ENCODE data around the gene SLC25A15. TPM values are rescaled to one million over a fixed set of nuclear protein-coding genes. Genes with fewer than 3 reads are reported as not detected.
"Not testable (repeated sequence)": the region's sequence is repeated elsewhere in the genome, so short reads cannot be mapped to it uniquely, and the experiment has no call there.

The SLC25A15 gene
- total and polyA plus RNA-seq, 8 donors: 6.3 to 18.3 (median 15.3) TPM

- Histone ChIP-seq H3K27me3 (no peaks in the 10 kb centered on the region), H3K9me3 (no peaks in the 10 kb centered on the region), H3K4me1 (peaks cover 0 to 6% of the 10 kb centered on the region in 2 donors), H3K27ac (no peak overlapping the region), H3K4me3 (no peak overlapping the region), H3K36me3 (peaks cover 0 to 17% of the 10 kb centered on the region in 2 donors)
- intact Hi-C loops (cut with DNase I): no loop called here
- no peak for TF ChIP-seq CTCF (IDR thresholded peaks at IDR 0.05)
- ATAC-seq (no peak), DNase-seq (no peak)
Observed at GRCh38 chr13:40814803-40815202, 25.4 kb downstream of the SLC25A15 start.

GRCh38 chr13:40818926-40819325 is 29.5 kb downstream of the SLC25A15 start:
- TF ChIP-seq CTCF (IDR thresholded peaks at IDR 0.05): no peak
- ATAC-seq (no peak), DNase-seq (no peak)
- Histone ChIP-seq H3K27ac (no peak overlapping the region), H3K4me3 (no peak overlapping the region), H3K4me1 (no peaks in the 10 kb centered on the region), H3K9me3 (no peaks in the 10 kb centered on the region), H3K27me3 (no peaks in the 10 kb centered on the region), H3K36me3 (no peaks in the 10 kb centered on the region)
- intact Hi-C loops (cut with DNase I): no loop called here

- Histone ChIP-seq H3K4me1 (no peaks in the 10 kb centered on the region), H3K27me3 (no peaks in the 10 kb centered on the region), H3K4me3 (no peak overlapping the region), H3K27ac (no peak overlapping the region), H3K36me3 (no peaks in the 10 kb centered on the region), H3K9me3 (no peaks in the 10 kb centered on the region)
- DNase-seq: no peak
- no peak for TF ChIP-seq CTCF (IDR thresholded peaks at IDR 0.05)
- intact Hi-C loops (cut with DNase I): no loop called here
- no peak for ATAC-seq
Observed at GRCh38 chr13:40819797-40820315, 30.4 kb downstream of the SLC25A15 start.

- H3K9me3 ChIP-seq; H3K4me1 ChIP-seq; H3K36me3 ChIP-seq; H3K27ac ChIP-seq; H3K4me3 ChIP-seq; H3K27me3 ChIP-seq; DNase-seq; ATAC-seq; intact Hi-C loops (cut with DNase I): not testable (repeated sequence)
Observed at GRCh38 chr13:40839725-40840124, 50.3 kb downstream of the SLC25A15 start.

DNA sequence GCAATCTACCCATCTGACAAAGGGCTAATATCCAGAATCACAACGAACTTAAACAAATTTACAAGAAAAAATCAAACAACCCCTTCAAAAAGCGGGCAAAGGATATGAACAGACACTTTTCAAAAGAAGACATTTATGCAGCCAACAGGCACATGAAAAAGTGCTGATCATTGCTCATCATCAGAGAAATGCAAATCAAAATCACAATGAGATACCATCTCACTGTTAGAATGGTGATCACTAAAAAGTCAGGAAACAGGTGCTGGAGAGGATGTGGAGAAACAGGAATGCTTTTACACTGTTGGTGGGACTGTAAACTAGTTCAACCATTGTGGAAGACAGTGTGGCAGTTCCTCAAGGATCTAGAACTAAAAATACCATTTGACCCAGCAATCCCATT is 51.5 kb downstream of the SLC25A15 start:
- ATAC-seq; H3K27me3 ChIP-seq; H3K4me3 ChIP-seq; DNase-seq; H3K36me3 ChIP-seq; H3K27ac ChIP-seq; H3K4me1 ChIP-seq; intact Hi-C loops (cut with DNase I); H3K9me3 ChIP-seq: not testable (repeated sequence)

Small RNAs within 50 kb of the gene (microRNA-seq; reads per million reads assigned to microRNA genes)
- gene MIR621: 0 reads per million in 2 donors

Other genes starting within 250 kb of the SLC25A15 start
- gene FOXO1, start 123.0 kb upstream of the SLC25A15 start, total RNA-seq: 10 to 100 TPM; 19.3 to 24.0 TPM
- gene FOXO1, start 123.0 kb upstream of the SLC25A15 start, polyA plus RNA-seq (ENCODE audit: insufficient read length in 6 of 6): 10 to 100 TPM; 12.1 to 14.1 (median 13.6) TPM
- gene MRPS31, start 18.4 kb upstream of the SLC25A15 start, total RNA-seq: 10 to 100 TPM; 13.3 to 18.4 TPM
- 10 to 100 TPM; 45.3 to 61.4 (median 47.7) TPM for gene MRPS31, start 18.4 kb upstream of the SLC25A15 start, polyA plus RNA-seq (ENCODE audit: insufficient read length in 6 of 6)
- gene ELF1, start 229.7 kb downstream of the SLC25A15 start, total RNA-seq: 10 to 100 TPM; 58.5 to 84.6 TPM
- 10 to 100 TPM; 46.6 to 53.2 (median 51.7) TPM for gene ELF1, start 229.7 kb downstream of the SLC25A15 start, polyA plus RNA-seq (ENCODE audit: insufficient read length in 6 of 6)

All from left lung (tissue), 10 donors.